Vagina (tissue), 2 donors: ENCODE results near the gene RBFOX1.

ENCODE experiments used
- CTCF ChIP-seq, 3 experiments: fragments of 450-650 bp in 2 of 3; fragments of 200-600 bp in 1 of 3; sonication (generic) in 1 of 3; IDR thresholded peaks; one replicate each; pipeline ENCODE4 v1.5.1; 2017 to 2019; ENCODE audit warnings: antibody characterized with exemption in 3 of 3, mild to moderate bottlenecking in 2 of 3, moderate library complexity in 2 of 3
- POLR2A ChIP-seq, 2 donors: fragments of 450-650 bp; IDR thresholded peaks; one replicate each; pipeline ENCODE4 v1.6.1; 2017; ENCODE audit warnings: antibody characterized with exemption in 2 of 2, mild to moderate bottlenecking in 2 of 2, moderate library complexity in 2 of 2
- POLR2AphosphoS5 ChIP-seq, 2 donors: sonication (generic); formaldehyde crosslinking; IDR thresholded peaks; one replicate each; pipeline ENCODE4 v1.9.0; 2017; ENCODE audit warnings: antibody characterized with exemption in 2 of 2, mild to moderate bottlenecking in 2 of 2, low read depth in 1 of 2; ENCODE audit not compliant: insufficient read depth in 1 of 2

- no peak for TF ChIP-seq POLR2A (IDR thresholded peaks at IDR 0.05)
- TF ChIP-seq CTCF (IDR thresholded peaks at IDR 0.05), result no peak
- TF ChIP-seq POLR2AphosphoS5 (IDR thresholded peaks at IDR 0.05; ENCODE audit: insufficient read depth in 1 of 2, low read depth in 1 of 2), result no peak
Observed at GRCh38 chr16:7315813-7316212, 16.8 kb upstream of the RBFOX1 start.
